Activated T-cell treated with anti-CD3 and anti-CD28 coated beads, Interleukin-2, amount 50 U/mL, for 4 hours (primary cell): ENCODE measurements around the gene APOA1. TPM values are rescaled to one million over a fixed set of nuclear protein-coding genes. Genes with fewer than 3 reads are reported as not detected.
"Not testable (repeated sequence)": the region's sequence is repeated elsewhere in the genome, so short reads cannot be mapped to it uniquely, and the experiment has no call there.

Experiments
- ATAC-seq, 2 donors: fragments of 200-7000 bp; cut with Tn5 transposase; one replicate each; pipeline ENCODE4 v1.10.0; 2021
- DNase-seq: peaks from one replicate; pipeline ENCODE4 v3.0.0-alpha.2; 2020
- H3K27me3 Mint-ChIP-seq: one replicate; pipeline ENCODE4 v1.8.0; 2021; ENCODE audit warnings: low read depth, mixed read lengths
- H3K36me3 Mint-ChIP-seq: one replicate; pipeline ENCODE4 v1.8.0; 2022; ENCODE audit warnings: mixed read lengths; ENCODE audit not compliant: insufficient read depth
- H3K4me1 Mint-ChIP-seq: one replicate; pipeline ENCODE4 v1.8.0; 2021; ENCODE audit warnings: low read depth, mixed read lengths
- H3K4me3 Mint-ChIP-seq: one replicate; pipeline ENCODE4 v1.8.0; 2021; ENCODE audit warnings: mild to moderate bottlenecking, moderate library complexity, mixed read lengths
- H3K9me3 Mint-ChIP-seq: one replicate; pipeline ENCODE4 v1.8.0; 2021; ENCODE audit warnings: mixed read lengths
- total RNA-seq, 3 donors: library from RNA; stranded (reverse); gene quantifications; one replicate each; pipeline ENCODE4 v1.2.1, GENCODE V29; 2021

APOA1 gene
- total RNA-seq, 3 donors from 2014 or later: 1.4 to 2.9 (median 2.1) TPM

GRCh38 chr11:116849486-116849885, 12.1 kb upstream of the APOA1 start:
- Mint-ChIP-seq H3K27me3 (no peaks in the 10 kb centered on the region), H3K9me3 (no peaks in the 10 kb centered on the region), H3K4me3 (no peak overlapping the region), H3K4me1 (peaks cover 43% of the 10 kb centered on the region), H3K36me3 (peaks cover 38% of the 10 kb centered on the region)
- no peak for DNase-seq
- no peak for ATAC-seq

GRCh38 chr11:116849060-116849459, 11.6 kb upstream of the APOA1 start:
- no peak overlapping the region for H3K4me3 Mint-ChIP-seq
- H3K36me3 Mint-ChIP-seq: peaks cover 38% of the 10 kb centered on the region
- no peak for DNase-seq
- no peak for ATAC-seq
- no peaks in the 10 kb centered on the region for H3K9me3 Mint-ChIP-seq
- no peaks in the 10 kb centered on the region for H3K27me3 Mint-ChIP-seq
- H3K4me1 Mint-ChIP-seq: peaks cover 38% of the 10 kb centered on the region

GRCh38 chr11:116847612-116848011, 10.2 kb upstream of the APOA1 start:
- Mint-ChIP-seq H3K9me3 (no peaks in the 10 kb centered on the region), H3K4me1 (peaks cover 24% of the 10 kb centered on the region), H3K27me3 (no peaks in the 10 kb centered on the region), H3K36me3 (peaks cover 43% of the 10 kb centered on the region), H3K4me3 (no peak overlapping the region)
- DNase-seq: no peak
- no peak for ATAC-seq

- no peak for ATAC-seq
- no peak for DNase-seq
- Mint-ChIP-seq H3K4me1 (peaks cover under 1% of the 10 kb centered on the region), H3K4me3 (no peak overlapping the region), H3K36me3 (peaks cover 39% of the 10 kb centered on the region), H3K9me3 (no peaks in the 10 kb centered on the region), H3K27me3 (no peaks in the 10 kb centered on the region)
Observed at GRCh38 chr11:116844722-116845121, 7.3 kb upstream of the APOA1 start.

GRCh38 chr11:116843661-116844060, 6.2 kb upstream of the APOA1 start:
- H3K4me3 Mint-ChIP-seq: no peak overlapping the region
- H3K27me3 Mint-ChIP-seq: no peaks in the 10 kb centered on the region

GRCh38 chr11:116842909-116843308, 5.5 kb upstream of the APOA1 start:
- Mint-ChIP-seq H3K27me3 (no peaks in the 10 kb centered on the region), H3K9me3 (no peaks in the 10 kb centered on the region), H3K4me1 (no peaks in the 10 kb centered on the region), H3K36me3 (peaks cover 30% of the 10 kb centered on the region), H3K4me3 (no peak overlapping the region)
- DNase-seq (no peak), ATAC-seq (no peak)

More at GRCh38 chr11:116843661-116844060, 6.2 kb upstream of the APOA1 start:
- no peak for DNase-seq
- ATAC-seq: no peak
- Mint-ChIP-seq H3K9me3 (no peaks in the 10 kb centered on the region), H3K4me1 (no peaks in the 10 kb centered on the region), H3K36me3 (peaks cover 34% of the 10 kb centered on the region)

GRCh38 chr11:116842117-116842516, 4.7 kb upstream of the APOA1 start:
- DNase-seq (no peak), ATAC-seq (no peak)
- H3K9me3 Mint-ChIP-seq: no peaks in the 10 kb centered on the region
- H3K4me3 Mint-ChIP-seq: no peak overlapping the region
- no peaks in the 10 kb centered on the region for H3K4me1 Mint-ChIP-seq
- H3K36me3 Mint-ChIP-seq: peaks cover 26% of the 10 kb centered on the region
- H3K27me3 Mint-ChIP-seq: no peaks in the 10 kb centered on the region

- Mint-ChIP-seq H3K4me3 (no peak overlapping the region), H3K9me3 (no peaks in the 10 kb centered on the region), H3K36me3 (peaks cover 14% of the 10 kb centered on the region), H3K27me3 (no peaks in the 10 kb centered on the region), H3K4me1 (no peaks in the 10 kb centered on the region)
- DNase-seq (no peak), ATAC-seq (no peak)
Observed at GRCh38 chr11:116840746-116841296, 3.4 kb upstream of the APOA1 start.

- DNase-seq (no peak), ATAC-seq (no peak)
- H3K9me3 Mint-ChIP-seq: no peaks in the 10 kb centered on the region
- H3K4me1 Mint-ChIP-seq: peaks cover 3% of the 10 kb centered on the region
- no peaks in the 10 kb centered on the region for H3K27me3 Mint-ChIP-seq
- no peak overlapping the region for H3K4me3 Mint-ChIP-seq
- peaks cover 11% of the 10 kb centered on the region for H3K36me3 Mint-ChIP-seq
Observed at GRCh38 chr11:116840224-116840745, 2.9 kb upstream of the APOA1 start.

- H3K4me3 Mint-ChIP-seq: no peak overlapping the region
- no peak for ATAC-seq
- H3K27me3 Mint-ChIP-seq: no peaks in the 10 kb centered on the region
- H3K36me3 Mint-ChIP-seq: peaks cover 5% of the 10 kb centered on the region
- peaks cover 8% of the 10 kb centered on the region for H3K4me1 Mint-ChIP-seq
- H3K9me3 Mint-ChIP-seq: no peaks in the 10 kb centered on the region
- DNase-seq: no peak
Observed at GRCh38 chr11:116838321-116839084, 1.1 kb upstream of the APOA1 start.

GRCh38 chr11:116836632-116836991, 810 bp downstream of the APOA1 start:
- DNase-seq: no peak
- no peaks in the 10 kb centered on the region for H3K27me3 Mint-ChIP-seq
- no peaks in the 10 kb centered on the region for H3K9me3 Mint-ChIP-seq
- no peak overlapping the region for H3K4me3 Mint-ChIP-seq
- peaks cover 8% of the 10 kb centered on the region for H3K4me1 Mint-ChIP-seq
- no peak for ATAC-seq
- H3K36me3 Mint-ChIP-seq: no peaks in the 10 kb centered on the region

- DNase-seq: peak; percentile 72
- ATAC-seq: peak; percentile 94
- Mint-ChIP-seq H3K36me3 (no peaks in the 10 kb centered on the region), H3K4me1 (peaks cover 8% of the 10 kb centered on the region), H3K9me3 (no peaks in the 10 kb centered on the region), H3K4me3 (peak overlapping the region; percentile 67), H3K27me3 (no peaks in the 10 kb centered on the region)
Observed at GRCh38 chr11:116835791-116836631, 1.4 kb downstream of the APOA1 start.

- Mint-ChIP-seq H3K9me3 (no peaks in the 10 kb centered on the region), H3K36me3 (no peaks in the 10 kb centered on the region), H3K4me1 (peaks cover 8% of the 10 kb centered on the region), H3K4me3 (peak overlapping the region; percentile 67), H3K27me3 (no peaks in the 10 kb centered on the region)
- ATAC-seq (no peak), DNase-seq (no peak)
Observed at GRCh38 chr11:116835042-116835772, 2.2 kb downstream of the APOA1 start.

GRCh38 chr11:116834535-116835041, 2.8 kb downstream of the APOA1 start:
- not testable (repeated sequence) for H3K27me3 Mint-ChIP-seq, H3K4me1 Mint-ChIP-seq, H3K9me3 Mint-ChIP-seq, H3K36me3 Mint-ChIP-seq, ATAC-seq, DNase-seq
- peak overlapping the region; percentile 27 for H3K4me3 Mint-ChIP-seq
